Cerebellar cortex (tissue), 1 donor: ENCODE measurements around the gene BORCS5.
A peak's percentile ranks its signal among the peaks of the same experiment; 100 is the strongest.
"Not testable (repeated sequence)": the region's sequence is repeated elsewhere in the genome, so short reads cannot be mapped to it uniquely, and the experiment has no call there.

Experiments used
- DNase-seq: peaks from one replicate; pipeline ENCODE4 v3.0.0-alpha.2; 2015; ENCODE audit warnings: low spot score

Gene BORCS5

DNA sequence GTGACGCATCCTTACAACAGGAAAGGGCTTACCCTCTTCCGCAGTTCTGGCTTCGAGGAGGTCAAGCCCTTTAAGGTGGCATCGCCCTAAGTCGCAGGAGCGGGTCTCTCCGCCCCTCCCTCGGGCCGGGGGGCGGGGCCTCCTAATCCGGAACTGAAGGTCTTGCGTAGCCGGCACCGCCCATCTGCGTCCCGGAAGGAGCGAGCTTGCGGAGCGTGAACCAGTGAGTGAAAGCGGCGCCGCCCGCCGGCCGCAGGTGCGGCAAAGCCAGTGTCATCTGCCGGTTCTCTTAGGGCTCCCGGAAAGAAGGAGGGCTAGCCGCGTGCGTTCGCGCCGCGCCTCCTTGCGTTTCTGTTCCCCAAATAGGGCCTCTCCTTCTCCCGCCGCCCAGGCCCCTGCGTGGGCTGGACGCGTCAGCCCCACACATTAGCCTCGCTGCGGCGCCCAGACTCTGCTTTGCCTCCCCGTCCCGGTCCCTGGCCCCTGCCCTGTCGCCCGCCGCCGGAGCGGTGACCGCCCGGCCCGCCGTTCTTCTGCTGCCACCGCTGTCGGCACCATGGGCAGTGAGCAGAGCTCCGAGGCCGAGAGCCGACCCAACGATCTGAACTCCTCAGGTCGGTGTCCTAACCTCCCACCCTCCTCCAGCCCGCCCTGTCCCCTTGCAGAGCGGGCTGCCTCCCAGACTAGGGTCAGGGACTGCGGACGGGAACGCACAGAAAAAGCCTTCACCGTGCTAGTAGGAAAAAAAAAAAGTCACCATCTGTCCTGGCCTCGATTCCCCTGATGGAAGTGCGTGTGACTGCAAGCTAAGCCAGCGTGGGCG is at the start of gene BORCS5:
BORCS5 (plus strand) TSS at position 183 of the 823 bp plus-strand sequence; CDS start at position 557, 374 bp downstream.
- DNase-seq = peak; percentile 98

DNA sequence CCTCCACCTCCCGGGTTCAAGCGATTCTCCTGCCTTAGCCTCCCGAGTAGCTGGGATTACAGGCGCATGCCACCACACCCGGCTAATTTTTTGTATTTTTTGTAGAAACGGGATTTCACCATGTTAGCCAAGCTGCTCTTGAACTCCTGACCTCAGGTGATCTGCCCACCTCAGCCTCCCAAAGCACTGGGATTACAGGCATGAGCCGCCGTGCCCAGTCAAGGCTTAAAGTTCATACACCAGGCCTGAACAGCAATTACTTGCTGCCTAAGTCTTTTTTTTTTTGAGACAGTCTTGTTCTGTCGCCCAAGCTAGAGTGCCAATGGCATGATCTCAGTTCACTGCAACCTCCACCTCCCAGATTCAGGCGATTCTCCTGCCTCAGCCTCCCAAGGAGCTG is 46.2 kb upstream of the BORCS5 start:
- not testable (repeated sequence) for DNase-seq

DNA sequence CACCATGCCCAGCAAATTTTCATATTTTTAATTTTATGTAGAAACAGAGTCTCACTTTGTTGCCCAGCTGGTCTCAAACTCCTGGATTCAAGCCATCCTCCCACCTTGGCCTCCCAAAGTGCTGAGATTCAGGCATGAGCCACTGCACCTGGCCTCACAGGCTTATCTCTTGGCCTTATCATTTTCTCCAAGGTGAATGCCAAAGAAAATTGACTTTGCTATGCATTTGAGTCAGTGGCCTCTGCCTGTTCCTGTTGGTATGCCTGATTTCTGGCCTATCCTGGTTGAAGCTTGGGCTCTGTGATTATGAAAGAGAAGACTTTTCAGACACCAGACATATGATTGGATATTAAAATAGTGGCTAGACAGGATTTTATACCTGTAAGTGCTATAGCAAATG is 41.0 kb upstream of the BORCS5 start:
- DNase-seq = no peak

DNA sequence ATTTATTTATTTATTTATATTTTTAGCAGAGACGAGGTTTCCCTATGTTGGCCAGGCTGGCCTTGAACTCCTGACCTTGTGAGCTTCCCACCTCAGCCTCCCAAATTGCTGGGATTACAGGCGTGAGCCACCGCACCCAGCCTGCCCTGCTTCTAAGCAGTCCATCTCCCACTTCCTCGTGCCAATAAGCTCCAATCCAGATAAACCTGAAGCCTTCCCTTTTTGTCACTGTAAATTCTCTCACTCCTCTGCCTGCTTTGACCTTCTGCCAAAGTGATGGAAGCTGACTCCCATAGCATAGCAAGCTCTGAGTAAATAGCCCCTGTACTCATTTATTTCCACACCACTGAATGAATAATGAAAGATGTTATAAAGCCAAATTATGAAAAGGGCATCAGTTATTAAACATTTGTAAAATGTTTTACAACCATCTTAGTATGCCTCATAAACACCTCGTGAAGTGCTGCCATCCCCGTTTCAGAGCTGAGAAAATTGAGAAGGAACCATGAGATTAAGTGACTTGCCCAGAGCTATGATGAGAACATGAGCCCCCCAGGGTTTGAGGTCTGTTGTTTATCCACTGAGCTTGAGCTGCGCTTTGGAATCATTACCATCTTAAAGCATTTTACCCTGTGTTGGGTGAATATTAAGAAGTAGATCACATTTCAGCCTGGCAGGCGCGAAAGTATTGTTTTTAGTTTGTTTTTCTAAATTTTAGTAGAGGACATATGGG is 37.3 kb upstream of the BORCS5 start:
- no peak for DNase-seq

DNA sequence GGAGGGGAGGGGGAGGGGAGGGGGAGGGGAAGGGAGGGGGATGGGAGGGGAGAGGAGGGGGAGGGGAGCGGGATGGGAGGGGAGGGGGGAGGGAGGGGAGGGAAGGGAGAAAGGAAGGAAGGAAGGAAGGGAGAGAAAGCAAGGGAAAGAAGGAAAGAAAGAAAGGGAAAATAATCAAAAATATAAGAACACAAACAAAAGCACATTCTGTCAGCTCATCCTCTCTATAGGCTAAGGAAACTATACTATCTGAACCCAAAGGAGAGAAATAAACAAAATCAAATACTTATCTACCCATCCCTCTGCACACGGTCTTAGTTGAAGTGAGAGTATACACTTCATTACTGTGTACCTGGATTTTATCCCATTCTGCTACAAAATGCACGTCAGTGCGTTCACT is 33.8 kb upstream of the BORCS5 start:
- no peak for DNase-seq

DNA sequence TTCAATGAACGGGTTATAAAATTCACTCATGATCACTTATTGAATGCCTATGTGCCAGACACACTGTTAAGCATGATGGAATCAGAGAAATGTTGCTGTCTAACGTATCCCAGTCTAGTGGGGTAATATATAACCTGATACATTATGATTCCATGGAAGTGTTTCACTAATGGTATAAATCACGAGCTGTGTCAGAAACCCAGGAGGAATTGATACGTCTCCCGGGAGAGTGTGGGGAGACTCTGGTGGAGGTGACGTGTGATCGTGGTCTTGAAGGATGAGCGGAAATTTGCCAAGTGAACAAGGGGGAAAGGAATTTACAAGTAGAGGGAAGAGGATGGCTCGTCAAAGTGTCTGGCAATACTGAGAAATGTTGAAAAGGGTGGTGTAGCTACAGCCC is 33.3 kb upstream of the BORCS5 start:
- DNase-seq = no peak

DNA sequence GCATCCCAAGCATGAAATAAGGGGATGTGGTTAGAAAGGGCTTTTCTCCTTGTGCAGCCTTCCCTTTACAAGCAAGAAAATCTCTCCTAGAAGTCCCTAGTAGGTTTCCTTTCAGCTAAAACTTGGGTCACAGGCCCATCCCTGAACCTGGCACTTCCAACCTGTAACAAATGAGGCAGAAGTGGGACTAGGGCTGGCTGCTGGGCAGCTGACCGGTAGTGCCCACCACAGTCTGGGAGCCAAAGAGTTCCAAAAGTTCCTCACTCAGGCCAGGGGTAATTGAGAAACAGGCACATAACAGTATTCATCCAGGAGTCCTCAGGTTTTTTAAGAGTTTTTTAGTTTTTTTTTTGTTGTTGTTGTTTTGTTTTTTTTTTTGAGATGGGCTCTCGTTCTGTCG is 30.6 kb upstream of the BORCS5 start:
- DNase-seq = no peak

DNA sequence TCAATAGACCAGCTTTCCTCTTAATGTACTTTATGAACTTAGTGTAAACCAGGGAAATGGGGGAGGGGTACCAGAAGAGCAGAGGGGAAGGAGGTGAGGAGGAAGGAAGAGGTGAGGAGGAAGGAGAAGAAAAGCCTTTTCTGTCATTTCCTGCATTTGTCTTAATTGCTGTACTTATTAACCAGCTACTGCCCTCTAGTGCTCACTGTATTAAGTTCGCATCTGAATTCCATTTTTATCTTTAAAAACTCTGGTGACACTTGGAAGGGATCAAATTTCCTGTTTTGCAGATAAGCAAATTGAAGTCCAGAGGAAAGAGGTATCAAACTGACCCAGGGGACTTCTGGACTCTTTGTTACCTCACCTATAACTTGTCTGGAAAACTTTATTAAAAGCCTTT is 29.1 kb upstream of the BORCS5 start:
- peak; percentile 72 for DNase-seq

DNA sequence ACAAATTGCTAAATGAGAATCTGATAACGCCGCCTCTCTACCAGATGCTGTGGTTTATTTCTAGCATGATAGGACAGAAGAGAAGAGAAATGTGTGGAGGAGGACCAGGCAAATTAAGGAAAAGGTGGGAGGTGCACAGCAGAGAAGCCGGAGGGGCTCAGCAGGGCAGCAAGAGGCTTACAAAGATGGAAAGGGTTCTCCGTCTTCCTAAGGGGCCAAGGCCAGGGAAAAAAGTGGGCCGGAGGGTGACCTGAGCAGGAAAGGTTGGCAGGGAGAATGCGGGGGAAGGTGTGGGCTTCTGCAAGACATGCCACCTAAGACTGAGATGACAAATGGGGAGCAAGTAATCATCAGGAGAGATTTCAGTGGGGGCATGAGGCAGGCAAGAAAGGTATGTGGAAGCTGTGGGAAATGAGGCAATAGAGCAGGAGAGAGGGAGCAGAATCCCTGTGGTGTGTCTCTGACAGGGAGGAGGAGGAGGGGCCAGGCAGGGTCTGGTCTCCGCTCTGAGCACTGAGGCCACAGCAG is 25.6 kb upstream of the BORCS5 start:
- DNase-seq = no peak

DNA sequence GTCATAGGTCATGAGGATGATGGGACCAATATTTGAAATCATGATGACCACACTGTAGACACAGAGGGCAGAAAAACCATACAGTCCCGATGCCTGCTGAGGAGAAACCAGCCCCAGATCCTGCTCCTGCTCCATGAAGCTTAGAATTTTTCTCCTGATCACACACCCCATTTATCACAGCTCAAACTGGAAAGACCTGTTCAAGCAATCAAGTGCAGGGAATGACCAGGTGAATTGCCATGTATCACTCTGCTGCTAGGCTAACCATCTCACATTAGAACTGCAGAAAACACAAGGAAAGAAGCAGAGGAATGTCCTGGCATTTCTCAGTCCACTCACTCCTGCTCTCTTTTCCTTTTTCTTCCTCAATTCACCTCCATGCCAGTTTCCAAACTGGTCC is 25.0 kb upstream of the BORCS5 start:
- no peak for DNase-seq

DNA sequence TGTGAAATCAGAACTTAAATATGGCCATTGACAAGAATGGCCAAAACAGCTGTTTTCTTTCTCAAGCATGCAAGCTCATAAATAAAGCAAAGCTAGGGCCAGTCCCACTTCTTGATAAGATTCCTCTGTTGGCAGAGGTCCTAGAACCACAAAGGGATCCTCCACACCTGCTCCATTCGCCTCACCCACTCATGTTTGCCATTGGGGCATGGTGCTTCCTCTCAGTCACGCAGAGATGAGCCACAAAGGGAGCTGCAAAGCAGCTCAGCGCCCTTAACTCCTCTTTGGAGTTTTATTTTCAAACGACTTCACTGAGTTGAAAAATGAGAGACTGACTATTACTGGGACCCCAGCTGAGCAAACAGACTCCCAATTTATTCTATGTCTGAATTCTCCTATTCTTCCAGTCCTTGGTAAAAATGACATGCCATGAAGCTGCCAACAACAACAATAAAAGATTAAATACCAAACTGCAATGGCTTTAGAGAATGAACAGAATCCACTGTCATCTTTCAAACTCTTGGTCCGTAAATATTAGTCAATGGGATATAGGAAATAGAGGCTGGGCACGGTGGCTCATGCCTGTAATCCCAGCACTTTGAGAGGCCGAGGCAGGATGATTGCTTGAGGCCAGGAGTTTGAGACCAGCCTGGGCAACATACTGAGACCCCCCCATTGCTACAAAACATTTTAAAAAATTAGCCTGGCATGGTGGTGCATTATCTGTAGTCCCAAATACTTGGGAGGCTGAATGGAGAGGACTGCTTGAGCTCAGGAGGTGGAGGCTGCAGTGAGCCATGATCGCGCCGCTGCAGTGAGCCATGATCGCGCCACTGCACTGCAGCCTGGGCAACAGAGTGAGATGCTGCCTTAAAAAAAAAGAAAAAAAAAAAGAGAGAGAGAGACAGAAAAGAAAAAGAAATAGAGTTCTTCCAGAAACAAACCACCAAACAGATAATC is 23.2 kb upstream of the BORCS5 start:
- DNase-seq = no peak

DNA sequence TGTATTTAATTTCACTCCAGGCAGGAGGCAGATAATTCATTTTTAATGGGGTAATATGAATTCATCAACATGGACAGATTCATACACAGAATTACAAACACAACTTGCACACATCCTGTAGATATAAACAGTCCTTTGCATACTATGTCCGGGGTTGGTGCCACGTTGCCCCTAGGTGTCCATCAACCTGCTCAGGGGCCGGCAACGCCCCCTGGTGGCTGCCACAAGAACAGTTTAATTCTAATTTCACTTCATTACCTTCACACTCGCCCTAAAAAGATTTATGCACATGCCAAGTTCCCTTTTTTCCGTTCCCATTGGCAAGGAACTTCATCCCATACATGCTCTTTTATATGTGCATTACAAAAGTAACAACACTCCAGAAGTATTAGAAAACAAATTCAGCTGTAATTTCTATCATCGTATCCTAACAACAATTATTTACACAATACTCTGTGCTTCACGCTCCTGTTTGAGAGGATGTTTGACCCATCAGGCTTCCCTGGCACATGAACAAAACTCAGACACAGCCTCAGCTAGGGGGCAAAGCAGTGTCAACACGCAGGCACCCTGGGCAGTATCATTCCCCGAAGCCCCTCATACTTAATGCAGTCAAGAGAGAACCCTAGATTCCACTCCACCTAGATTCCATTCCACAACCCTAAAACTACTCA is 22.4 kb upstream of the BORCS5 start:
- peak; percentile 46 for DNase-seq

DNA sequence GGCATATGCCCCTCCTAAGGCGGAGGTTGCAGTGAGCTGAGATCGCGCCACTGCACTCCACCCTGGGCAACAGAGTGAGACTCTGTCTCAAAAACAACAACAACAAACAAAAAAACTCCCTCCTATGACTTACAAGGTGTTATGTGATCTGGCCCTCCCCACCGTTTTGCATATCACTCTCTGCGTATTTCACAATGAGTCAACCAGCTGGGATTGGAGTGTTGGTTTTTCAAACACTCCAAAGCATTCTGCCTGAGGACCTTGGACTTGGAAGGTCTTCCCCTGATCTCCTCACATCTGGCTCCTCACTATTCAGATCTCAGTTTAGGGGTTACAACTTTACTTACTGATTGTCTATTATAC is 20.8 kb upstream of the BORCS5 start:
- DNase-seq = no peak

DNA sequence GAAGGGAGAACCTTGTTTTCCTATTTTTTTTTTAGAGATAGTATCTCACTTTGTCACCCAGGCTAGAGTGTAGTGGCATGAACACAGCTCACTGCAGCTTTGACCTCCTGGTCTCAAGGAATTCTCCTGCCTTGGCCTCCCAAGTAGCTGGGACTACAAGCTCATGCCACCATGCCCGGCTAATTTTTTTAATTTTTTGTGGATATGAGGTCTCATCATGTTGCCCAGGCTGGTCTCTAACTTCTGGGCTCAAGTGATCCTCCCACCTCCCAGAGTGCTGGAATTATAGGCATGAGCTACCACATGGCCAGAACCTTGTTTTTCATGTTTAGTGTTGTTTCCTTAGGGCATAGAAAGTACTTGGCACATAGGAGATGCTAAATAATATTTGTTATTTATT is 20.4 kb upstream of the BORCS5 start:
- no peak for DNase-seq

DNA sequence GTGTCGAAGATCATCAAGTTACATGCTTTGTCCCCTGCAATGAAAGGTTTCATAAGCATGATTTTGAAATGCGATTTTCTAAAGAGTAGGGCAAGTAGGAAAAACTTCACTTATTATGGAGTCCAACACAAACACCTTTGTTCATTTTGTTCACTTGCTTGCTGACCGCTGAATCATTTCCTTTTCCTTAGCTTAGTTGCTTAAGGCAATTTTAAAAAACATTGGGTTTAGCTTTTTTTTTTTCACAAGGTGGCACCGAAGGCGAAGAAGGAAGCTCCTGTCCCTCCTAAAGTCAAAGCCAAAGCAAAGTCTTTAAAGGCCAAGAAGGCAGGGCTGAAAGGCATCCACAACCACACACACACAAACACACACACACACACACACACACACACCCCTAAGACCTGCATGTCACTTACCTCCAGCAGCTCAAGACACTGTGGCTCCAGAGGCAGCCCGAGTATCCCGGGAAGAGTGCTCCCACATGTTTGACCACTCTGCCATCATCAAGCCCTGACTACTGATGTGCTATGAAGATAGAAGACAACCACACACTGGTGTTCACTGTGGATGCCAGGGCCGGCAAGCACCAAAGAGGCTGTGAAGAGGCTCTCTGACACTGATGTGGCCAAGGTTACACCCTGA is 18.2 kb upstream of the BORCS5 start:
- DNase-seq = no peak

DNA sequence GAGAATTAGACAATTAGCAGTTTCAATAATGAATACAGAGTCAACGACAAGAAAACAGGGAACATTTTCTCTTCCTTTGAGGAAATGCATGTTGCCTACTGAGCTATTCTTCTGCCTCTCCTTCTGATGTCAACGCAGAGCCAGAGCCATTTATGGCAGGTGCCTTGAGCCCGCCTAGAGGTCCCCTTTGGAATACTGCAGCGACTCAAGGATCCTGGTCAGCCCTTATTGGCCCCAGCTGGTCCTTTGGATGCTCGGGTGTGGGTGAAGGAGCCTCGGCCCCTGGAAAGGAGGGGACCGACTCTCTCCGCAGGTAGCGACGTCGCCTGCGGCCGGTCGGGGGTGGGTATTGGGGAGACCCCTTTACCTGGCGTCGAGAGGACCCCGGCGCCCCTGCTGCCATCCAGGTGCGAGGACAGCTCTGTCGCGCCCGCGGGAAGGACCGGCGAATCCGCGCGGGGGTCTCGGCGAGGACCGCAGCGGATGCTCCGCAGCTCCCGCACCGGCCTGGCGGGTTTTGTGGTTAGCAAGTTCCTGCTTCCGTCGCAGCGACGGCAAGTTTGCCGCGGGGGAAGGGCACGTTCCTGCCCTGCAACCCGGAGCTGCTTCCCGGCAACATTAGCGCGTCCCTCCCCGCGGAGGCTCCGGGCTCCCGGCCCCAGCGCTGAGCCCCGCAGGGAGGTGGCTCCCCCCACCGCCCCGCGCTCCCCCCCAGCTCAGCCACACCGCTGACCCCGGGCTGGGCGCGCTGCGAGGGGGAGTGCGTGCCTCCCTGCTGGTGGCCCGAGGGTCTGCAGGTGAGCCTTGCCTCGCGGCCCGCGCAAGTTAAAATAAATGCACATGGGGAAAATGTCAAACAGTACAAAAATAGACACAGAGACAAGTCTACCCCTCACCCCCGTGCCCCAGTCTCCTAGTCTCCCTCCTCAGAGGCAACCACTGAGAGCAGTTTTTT is 6.9 kb upstream of the BORCS5 start, which contains the start of gene MANSC1:
MANSC1 (minus strand) TSS at position 532 of the 955 bp plus-strand sequence. CDS start 6,928 bp downstream, outside the sequence.
- DNase-seq = peak; percentile 81

DNA sequence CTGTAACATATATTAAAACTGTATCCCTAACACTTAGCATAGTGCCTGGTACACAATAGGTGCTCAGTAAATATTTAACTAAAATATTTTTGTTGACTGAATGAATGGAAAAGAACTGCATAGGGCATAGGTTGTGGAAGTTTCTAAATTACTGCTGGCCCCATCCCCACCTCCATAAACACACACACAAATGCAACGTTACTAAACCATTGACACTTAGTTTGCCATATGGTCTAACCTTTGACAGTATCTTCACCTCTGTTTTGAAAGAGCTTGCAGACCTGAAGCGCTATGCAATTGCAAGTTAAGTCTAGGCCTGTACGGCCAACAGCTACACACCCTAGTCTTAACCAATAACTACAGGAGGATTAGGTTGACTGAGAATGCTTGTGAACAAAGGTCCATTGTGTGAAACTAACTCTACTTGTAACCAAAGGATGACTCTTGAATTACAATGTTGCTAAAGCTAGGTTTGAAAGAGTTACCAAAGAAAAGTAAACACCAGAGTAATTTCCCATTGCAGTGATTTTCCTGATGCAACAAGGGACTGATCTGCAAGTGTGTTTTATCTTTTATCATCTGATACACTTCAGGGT is 5.9 kb upstream of the BORCS5 start:
- no peak for DNase-seq

DNA sequence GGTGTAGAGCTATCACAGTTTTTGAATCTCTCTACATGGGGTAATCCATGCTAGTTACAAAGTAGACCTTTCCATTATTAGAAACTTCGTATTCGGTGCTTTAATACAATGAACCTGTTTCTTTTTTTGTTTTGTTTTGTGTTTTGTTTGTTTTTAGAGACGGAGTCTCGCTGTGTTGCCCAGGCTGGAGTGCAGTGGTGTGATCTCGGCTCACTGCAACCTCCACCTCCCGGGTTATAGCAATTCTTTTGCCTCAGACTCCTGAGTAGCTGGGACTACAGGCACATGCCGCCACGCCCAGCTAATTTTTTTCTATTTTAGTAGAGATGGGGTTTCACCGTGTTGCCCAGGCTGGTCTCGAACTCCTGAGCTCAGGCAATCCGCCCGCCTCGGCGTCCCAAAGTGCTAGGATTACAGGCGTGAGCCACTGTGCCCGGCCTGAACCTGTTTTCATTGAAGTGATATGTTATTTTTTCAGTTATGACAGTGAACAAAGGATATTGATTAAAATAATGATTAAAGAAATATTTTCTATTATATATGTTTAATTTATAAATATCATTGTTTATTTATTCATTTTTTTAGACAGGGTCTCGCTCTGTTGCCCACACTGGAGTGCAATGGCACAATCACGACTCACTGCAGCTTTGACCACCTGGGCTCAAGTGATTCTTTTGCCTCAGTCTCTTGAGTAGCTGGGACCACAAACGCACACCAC is 5.3 kb upstream of the BORCS5 start:
- not testable (repeated sequence) for DNase-seq

DNA sequence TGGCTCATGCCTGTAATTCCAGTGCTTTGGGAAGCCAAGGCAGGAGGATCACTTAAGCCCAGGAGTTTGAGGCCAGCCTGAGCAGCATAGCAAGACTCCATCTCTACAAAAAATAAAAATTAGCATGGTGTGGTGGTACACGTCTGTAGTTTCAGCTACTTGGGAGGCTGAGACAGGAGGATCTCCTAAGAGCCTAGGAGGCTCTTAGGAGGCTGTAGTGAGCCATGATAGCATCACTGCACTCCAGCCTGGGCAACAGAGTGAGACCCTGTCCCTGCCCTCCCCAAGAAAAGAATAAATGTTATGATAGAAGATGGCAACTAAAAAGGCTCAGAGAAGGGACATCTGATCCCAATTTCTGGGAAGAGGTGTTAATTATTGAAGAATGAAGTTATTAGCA is 3.6 kb upstream of the BORCS5 start:
- DNase-seq = no peak
